NCI-H187 treated with DMSO at 0.1 percent for 48 hours (cell line): ENCODE data around the gene AADAT.
"Not testable (repeated sequence)": the region's sequence is repeated elsewhere in the genome, so short reads cannot be mapped to it uniquely, and the experiment has no call there.

Experiments used
- DNase-seq: peaks from one replicate; lab custom pipeline; 2025; lab: John Stamatoyannopoulos, UW

AADAT gene

DNA sequence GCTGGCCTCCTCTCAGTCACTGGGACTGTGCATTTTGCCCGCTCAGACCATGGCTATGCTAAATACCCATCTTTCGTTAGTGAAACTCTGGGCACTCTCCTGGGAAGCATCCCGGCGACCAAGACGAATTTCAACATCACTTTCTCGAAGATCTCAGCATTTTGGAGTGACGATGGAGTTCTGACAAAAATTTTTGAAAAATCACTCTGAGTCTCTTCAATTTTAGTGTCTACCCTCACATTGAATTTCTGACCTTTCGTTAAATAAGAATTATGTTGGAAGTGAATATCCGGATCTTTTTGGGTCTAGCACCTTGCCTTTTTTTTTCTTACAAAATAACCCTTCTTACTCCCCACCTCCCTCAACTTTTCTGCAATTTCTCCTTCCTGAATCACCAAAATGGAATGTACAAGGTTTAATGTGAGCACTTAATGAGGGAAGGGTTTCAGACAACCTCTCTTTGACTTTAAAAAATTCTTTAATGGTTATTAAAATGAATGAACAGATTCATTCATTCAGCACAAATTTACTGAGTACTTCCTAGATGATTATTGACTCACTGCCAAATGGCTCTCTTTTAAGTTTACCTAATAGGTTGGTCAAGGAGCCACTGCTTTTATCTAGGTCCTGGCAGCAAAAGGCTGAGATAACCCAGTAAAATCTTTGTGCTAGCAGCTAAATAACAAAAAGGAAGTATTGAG lies 746 bp upstream of the AADAT start:
- DNase-seq: no peak

- DNase-seq: no peak
Measured at GRCh38 chr4:170089274-170089667, 485 bp downstream of the AADAT start.

GRCh38 chr4:170088716-170089115 lies 1.0 kb downstream of the AADAT start:
- no peak for DNase-seq

DNA sequence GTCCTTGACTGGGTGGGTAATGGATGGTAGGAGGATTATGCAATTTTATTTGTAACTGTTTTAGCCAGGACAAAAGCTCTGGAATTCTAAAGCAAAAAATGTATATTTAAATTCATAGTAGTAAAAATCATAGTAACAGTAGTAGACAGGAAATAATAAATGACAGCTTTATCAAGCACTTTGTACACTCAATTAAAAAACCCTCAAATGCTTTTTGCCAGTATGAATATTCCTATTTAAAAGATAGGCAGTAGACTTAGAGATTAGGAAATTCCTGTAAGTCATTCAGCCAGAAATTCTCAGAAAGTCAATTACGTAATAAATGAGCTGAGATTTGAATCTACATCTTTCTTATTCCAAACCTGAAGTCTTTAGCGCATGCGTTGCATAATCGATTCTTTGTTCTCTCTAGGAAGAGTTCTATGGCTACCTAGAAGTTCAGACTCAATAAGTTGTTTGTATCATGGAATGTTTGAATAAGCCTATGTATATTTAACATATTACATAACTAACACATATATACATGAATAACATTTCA lies 2.5 kb downstream of the AADAT start:
- no peak for DNase-seq

DNA sequence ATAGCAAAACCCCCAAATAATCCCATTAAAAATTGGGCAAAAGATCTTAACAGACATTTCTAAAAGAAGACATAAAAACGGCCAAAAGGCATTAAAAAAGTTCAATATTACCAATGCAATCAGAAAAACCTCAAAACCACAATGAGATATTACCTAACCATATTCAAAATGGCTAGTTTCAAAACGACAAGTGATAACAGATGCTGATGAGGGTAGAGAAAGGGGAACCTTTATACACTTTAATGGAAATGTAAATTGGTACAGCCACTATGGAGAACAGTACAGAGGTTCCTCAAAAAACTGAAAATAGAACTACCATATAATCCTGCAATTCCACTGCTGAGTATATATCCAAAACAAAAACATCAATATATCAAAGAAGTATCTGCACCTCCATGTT lies 6.2 kb downstream of the AADAT start:
- DNase-seq: no peak

- no peak for DNase-seq
Measured at GRCh38 chr4:170080496-170080895, 9.3 kb downstream of the AADAT start.

GRCh38 chr4:170079981-170080380 lies 9.8 kb downstream of the AADAT start:
- no peak for DNase-seq

- DNase-seq: no peak
Measured at GRCh38 chr4:170071196-170071595, 18.6 kb downstream of the AADAT start.

GRCh38 chr4:170068438-170069128 lies 21.2 kb downstream of the AADAT start:
- no peak for DNase-seq

DNA sequence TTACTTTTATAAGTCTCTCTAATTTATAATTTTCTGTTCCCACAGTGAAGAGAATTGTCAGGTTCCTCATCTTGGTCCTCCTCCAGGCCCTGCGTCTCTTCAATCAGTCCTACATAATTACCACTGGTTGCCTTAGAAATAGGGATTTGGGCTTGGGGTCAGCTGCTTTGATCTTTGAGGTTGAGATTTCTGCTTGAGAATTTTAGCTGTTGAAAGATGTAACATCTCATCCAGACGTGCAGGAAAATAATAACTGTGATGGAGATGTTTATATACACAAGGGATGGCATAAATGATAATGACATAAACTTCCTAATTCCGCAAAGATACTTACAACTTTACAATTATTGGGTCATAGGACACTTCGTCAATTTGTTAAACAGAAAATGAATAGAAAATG lies 30.3 kb downstream of the AADAT start:
- no peak for DNase-seq

DNA sequence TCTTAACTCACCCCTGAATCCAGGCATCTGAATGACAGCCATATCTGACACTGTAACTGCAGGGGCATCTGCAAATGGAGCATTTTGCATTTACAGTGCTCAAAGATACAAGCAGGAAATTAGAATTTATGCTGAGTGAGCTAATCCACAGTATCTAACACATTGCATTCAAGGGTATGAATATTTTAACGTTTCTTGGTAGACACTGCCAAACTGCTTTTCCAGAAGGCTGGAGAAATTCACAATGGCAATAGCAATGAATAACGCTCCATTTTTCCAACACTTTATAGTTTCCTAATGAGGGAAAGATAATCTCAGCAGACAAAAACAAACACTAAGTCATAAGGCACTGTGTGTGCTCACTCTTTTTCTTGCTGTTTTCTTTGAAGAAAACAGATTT lies 30.9 kb downstream of the AADAT start:
- DNase-seq: no peak

- no peak for DNase-seq
Measured at GRCh38 chr4:170057866-170058265, 31.9 kb downstream of the AADAT start.

DNA sequence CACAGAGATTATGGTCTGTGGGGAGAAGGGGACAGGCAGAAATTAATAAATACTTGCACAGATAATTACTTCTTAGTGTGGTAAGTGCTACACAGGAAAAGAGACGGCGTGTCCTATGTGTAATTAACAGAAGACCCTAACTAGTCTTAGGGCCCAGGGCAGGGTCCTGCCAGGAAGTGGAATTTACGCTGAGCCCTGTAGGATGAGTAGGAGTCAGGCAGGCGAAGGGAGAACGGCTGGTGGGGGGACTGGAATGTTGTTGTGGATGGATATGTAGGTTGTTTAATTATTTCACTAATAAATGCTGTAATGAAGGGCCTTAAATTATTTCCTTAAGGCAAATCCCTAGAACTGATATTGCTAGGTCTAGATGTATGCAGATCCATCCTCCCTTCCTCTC lies 36.8 kb downstream of the AADAT start:
- no peak for DNase-seq

- DNase-seq: no peak
Measured at GRCh38 chr4:170051402-170051801, 38.4 kb downstream of the AADAT start.

- no peak for DNase-seq
Measured at GRCh38 chr4:170049766-170050165, 40.0 kb downstream of the AADAT start.

- no peak for DNase-seq
Measured at GRCh38 chr4:170047771-170048354, 41.9 kb downstream of the AADAT start.

- DNase-seq: not testable (repeated sequence)
Measured at GRCh38 chr4:170046156-170046555, 43.6 kb downstream of the AADAT start.

- no peak for DNase-seq
Measured at GRCh38 chr4:170040031-170040680, 49.6 kb downstream of the AADAT start.

DNA sequence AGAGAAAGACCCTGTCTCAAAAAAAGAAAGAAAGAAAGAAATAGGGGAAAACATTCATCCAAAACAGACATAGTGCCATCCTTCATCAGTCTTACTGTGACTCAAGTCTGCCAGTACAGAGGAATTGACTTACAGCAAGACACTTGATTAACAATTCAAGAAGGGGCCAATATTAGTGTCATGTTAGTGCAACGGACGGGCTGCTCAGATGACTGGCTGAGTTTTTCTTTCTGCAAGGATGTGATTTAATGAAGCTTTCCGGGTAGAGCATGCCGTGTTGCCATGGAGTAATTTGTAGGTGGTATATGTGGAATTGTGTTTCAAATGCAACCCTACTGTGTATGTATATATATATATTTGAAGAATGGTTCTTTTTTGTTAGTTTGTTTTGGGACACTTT lies 51.0 kb downstream of the AADAT start:
- DNase-seq: no peak

DNA sequence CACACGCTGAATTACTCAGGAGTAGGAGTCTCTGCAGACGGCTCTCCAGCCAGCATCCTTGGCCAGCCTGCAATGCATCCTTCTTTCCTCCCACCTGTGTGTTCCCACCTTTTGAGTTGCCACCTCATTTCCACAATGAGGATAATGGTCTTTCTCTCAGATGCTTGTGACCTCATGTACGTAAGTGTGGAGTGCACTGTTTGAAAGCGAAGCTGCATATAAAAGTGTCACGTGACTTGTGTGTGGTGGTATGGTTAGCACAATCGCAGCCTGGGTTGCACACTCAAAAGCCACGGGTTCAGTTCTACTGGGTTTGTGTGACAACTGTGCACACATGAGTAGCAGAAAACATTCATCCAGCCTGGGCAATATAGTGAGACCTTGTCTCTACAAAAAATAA lies 51.5 kb downstream of the AADAT start:
- DNase-seq: no peak

- DNase-seq: no peak
Measured at GRCh38 chr4:170037481-170037880, 52.3 kb downstream of the AADAT start.

DNA sequence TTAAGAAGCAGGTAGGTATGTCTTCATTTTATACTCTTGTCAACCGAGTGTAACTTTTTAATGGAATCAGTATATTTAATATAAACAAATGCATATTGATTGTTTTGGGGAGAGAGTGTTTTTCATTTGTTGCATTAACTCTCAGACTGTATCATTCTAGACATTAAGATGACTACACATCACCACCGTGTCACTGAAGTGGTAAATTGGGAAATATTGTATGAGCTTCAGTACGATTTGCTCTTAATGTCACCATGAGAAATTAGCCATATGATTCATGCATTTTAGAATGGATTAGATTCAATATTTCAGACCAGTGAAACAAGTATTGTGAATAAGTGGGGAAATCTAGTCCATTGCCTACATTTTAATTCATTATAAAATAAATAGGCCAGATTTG lies 53.9 kb downstream of the AADAT start:
- no peak for DNase-seq

DNA sequence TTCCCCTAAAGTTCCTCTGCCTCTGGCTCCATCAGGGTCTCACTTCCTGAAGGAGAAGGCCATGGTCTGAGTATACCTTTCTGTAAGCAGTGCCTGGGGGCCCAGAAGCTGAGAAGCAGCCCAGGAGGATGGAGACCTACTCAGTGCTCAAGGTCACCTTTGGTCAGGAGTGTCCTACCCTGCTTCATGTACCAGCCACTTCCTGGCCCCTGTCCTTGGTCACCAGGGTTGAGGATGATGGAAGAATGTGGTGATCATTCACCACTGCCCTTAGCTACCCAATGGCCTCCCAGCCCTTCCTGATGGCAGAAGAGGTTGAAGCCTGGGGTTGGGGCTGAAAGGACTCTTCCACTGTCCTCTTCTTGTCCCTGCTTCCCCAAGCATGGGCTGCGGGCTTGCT lies 54.5 kb downstream of the AADAT start:
- DNase-seq: no peak
